NB4 (cell line): ENCODE results near the gene ACVR2A.

Experiments
- MAX ChIP-seq: IDR thresholded peaks from 2 replicates; pipeline ENCODE4 v1.6.1; 2011; ENCODE audit warnings: low read depth, low read length
- MYC ChIP-seq: IDR thresholded peaks from 2 replicates; pipeline ENCODE4 v1.6.1; 2011; ENCODE audit warnings: low read depth, low read length
- POLR2A ChIP-seq: IDR thresholded peaks from 2 replicates; pipeline ENCODE4 v1.6.1; 2011; ENCODE audit warnings: mild to moderate bottlenecking; ENCODE audit not compliant: insufficient read length; ENCODE audit errors: extremely low read depth
- TF ChIP-seq, protein P1 (sequence below): IDR thresholded peaks from one replicate; pipeline ENCODE4 v1.5.1; 2012; ENCODE audit warnings: low read depth, low read length

- TF ChIP-seq, protein P1, sequence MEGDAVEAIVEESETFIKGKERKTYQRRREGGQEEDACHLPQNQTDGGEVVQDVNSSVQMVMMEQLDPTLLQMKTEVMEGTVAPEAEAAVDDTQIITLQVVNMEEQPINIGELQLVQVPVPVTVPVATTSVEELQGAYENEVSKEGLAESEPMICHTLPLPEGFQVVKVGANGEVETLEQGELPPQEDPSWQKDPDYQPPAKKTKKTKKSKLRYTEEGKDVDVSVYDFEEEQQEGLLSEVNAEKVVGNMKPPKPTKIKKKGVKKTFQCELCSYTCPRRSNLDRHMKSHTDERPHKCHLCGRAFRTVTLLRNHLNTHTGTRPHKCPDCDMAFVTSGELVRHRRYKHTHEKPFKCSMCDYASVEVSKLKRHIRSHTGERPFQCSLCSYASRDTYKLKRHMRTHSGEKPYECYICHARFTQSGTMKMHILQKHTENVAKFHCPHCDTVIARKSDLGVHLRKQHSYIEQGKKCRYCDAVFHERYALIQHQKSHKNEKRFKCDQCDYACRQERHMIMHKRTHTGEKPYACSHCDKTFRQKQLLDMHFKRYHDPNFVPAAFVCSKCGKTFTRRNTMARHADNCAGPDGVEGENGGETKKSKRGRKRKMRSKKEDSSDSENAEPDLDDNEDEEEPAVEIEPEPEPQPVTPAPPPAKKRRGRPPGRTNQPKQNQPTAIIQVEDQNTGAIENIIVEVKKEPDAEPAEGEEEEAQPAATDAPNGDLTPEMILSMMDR = no peak
- TF ChIP-seq MYC = no peak
- TF ChIP-seq POLR2A = no peak
- TF ChIP-seq MAX = no peak
These were observed 3.0 kb downstream of the ACVR2A start for GRCh38 chr2:147847746-147848391.
